H1 (cell line): ENCODE data around the gene ACAP3. TPM values are rescaled to one million over a fixed set of nuclear protein-coding genes. Genes with fewer than 3 reads are reported as not detected.

ENCODE experiments used
- CTCF ChIA-PET: fragments of 300-600 bp; sonication (Branson Sonifier 250); formaldehyde crosslinking; loops from one replicate; lab custom pipeline; 2021; ENCODE audit not compliant: partially characterized antibody; lab: Charles Lee
- POLR2A ChIA-PET: fragments of 300-600 bp; sonication (Branson Sonifier 250); formaldehyde crosslinking; loops from one replicate; lab custom pipeline; 2021; ENCODE audit warnings: inconsistent platforms; ENCODE audit not compliant: partially characterized antibody; lab: Charles Lee
- DNase-seq, 2 experiments: peaks; one replicate each; pipeline versions ENCODE4 v3.0.0 to v3.0.0-alpha.2; 2010 to 2022; ENCODE audit warnings: low spot score in 2 of 2, low read depth in 1 of 2, mixed read lengths in 1 of 2
- FAIRE-seq: peaks from 2 replicates; lab custom pipeline; 2011; peaks lifted over from hg19 to GRCh38; lab: Jason Lieb, UNC
- H2AFZ ChIP-seq: 2 replicates; pipeline ENCODE4 v1.8.1; 2012; ENCODE audit warnings: low read length, inconsistent platforms
- H2AK5ac ChIP-seq: 2 replicates; pipeline ENCODE4 v1.6.1; 2013; ENCODE audit warnings: low read depth, low read length
- H2BK120ac ChIP-seq: replicated peaks from 2 replicates; pipeline ENCODE3; 2013; ENCODE audit warnings: low read depth, low read length, inconsistent platforms
- H2BK12ac ChIP-seq: 2 replicates; pipeline ENCODE4 v1.6.1; 2013; ENCODE audit warnings: low read depth, low read length
- H2BK15ac ChIP-seq: 2 replicates; pipeline ENCODE4 v1.6.1; 2013; ENCODE audit warnings: low read length
- H2BK20ac ChIP-seq: 2 replicates; pipeline ENCODE4 v1.6.1; 2013; ENCODE audit warnings: low read length
- H2BK5ac ChIP-seq: 2 replicates; pipeline ENCODE4 v1.6.1; 2013; ENCODE audit warnings: low read depth, low read length
- H3K14ac ChIP-seq: 2 replicates; pipeline ENCODE4 v1.6.1; 2013; ENCODE audit warnings: inconsistent platforms; ENCODE audit not compliant: insufficient read length
- H3K18ac ChIP-seq: 2 replicates; pipeline ENCODE4 v1.6.1; 2013; ENCODE audit warnings: low read length; ENCODE audit errors: extremely low read depth
- H3K23ac ChIP-seq: 2 replicates; pipeline ENCODE4 v1.6.1; 2013; ENCODE audit warnings: inconsistent platforms; ENCODE audit not compliant: insufficient read length
- H3K23me2 ChIP-seq: 2 replicates; pipeline ENCODE4 v1.6.1; 2013; ENCODE audit warnings: low read depth, low read length
- H3K27ac ChIP-seq: 2 replicates; pipeline ENCODE4 v1.6.1; 2011; ENCODE audit warnings: low read depth, low read length, inconsistent platforms
- H3K27me3 ChIP-seq, 4 experiments: replicated peaks in 1 of 4; 1 replicate in 1 of 4; 2 replicates in 3 of 4; pipeline versions ENCODE4 v1.6.1 to v1.8.1; 2011 to 2013; ENCODE audit warnings: low read length in 3 of 4, mild to moderate bottlenecking in 3 of 4, inconsistent platforms in 2 of 4, mixed read lengths in 2 of 4, moderate library complexity in 1 of 4; ENCODE audit not compliant: control insufficient read depth in 3 of 4, insufficient read depth in 3 of 4; ENCODE audit errors: extremely low read depth in 1 of 4
- H3K36me3 ChIP-seq, 4 experiments: 2 replicates each; pipeline versions ENCODE4 v1.6.1 to v1.8.1; 2011 to 2013; ENCODE audit warnings: mild to moderate bottlenecking in 4 of 4, low read length in 3 of 4, moderate library complexity in 2 of 4, control low read depth in 1 of 4, inconsistent platforms in 1 of 4; ENCODE audit not compliant: insufficient read depth in 4 of 4, control insufficient read depth in 2 of 4
- H3K4ac ChIP-seq: replicated peaks from 2 replicates; pipeline ENCODE3; 2013; ENCODE audit warnings: low read length, low read depth, mixed read lengths, inconsistent platforms; ENCODE audit not compliant: insufficient read length
- H3K4me1 ChIP-seq, 4 experiments: replicated peaks in 1 of 4; 1 replicate in 1 of 4; 2 replicates in 3 of 4; pipeline versions ENCODE4 v1.6.1 to v1.8.1; 2011 to 2013; ENCODE audit warnings: low read length in 3 of 4, inconsistent platforms in 2 of 4, mixed read lengths in 1 of 4; ENCODE audit not compliant: insufficient read depth in 4 of 4, control insufficient read depth in 3 of 4
- H3K4me2 ChIP-seq, 2 experiments: 2 replicates each; pipeline versions ENCODE4 v1.6.1 to v1.8.1; 2011 to 2013; ENCODE audit warnings: low read depth in 2 of 2, low read length in 2 of 2, control low read depth in 1 of 2, inconsistent platforms in 1 of 2, mild to moderate bottlenecking in 1 of 2; ENCODE audit not compliant: insufficient read depth in 1 of 2
- H3K4me3 ChIP-seq, 4 experiments: fragments of 200-600, 300-600 bp in 1 of 4; sonication (generic), shearing (Covaris generic), sonication (Bioruptor Twin) in 1 of 4; 2 replicates each; pipeline versions ENCODE4 v1.5.1 to v1.8.1; 2011 to 2016; ENCODE audit warnings: low read length in 4 of 4, low read depth in 3 of 4, control low read depth in 2 of 4, inconsistent platforms in 2 of 4, mild to moderate bottlenecking in 2 of 4, mixed read lengths in 1 of 4, moderate library complexity in 1 of 4; ENCODE audit not compliant: insufficient read depth in 2 of 4; ENCODE audit errors: extremely low read depth in 1 of 4
- H3K56ac ChIP-seq: replicated peaks from 2 replicates; pipeline ENCODE3; 2013; ENCODE audit warnings: low read depth, mild to moderate bottlenecking, mixed read lengths, low read length, inconsistent platforms; ENCODE audit not compliant: insufficient read length
- H3K79me1 ChIP-seq: 2 replicates; pipeline ENCODE4 v1.6.1; 2013; ENCODE audit warnings: low read depth, low read length, control low read depth
- H3K79me2 ChIP-seq, 2 experiments: 2 replicates each; pipeline versions ENCODE4 v1.6.1 to v1.8.1; 2012 to 2013; ENCODE audit warnings: low read length in 2 of 2, mild to moderate bottlenecking in 2 of 2, inconsistent platforms in 1 of 2; ENCODE audit not compliant: insufficient read depth in 2 of 2, control insufficient read depth in 1 of 2
- H3K9ac ChIP-seq, 4 experiments: replicated peaks in 1 of 4; 1 replicate in 1 of 4; 2 replicates in 3 of 4; pipeline versions ENCODE4 v1.6.1 to v1.8.1; 2011 to 2013; ENCODE audit warnings: low read depth in 3 of 4, low read length in 3 of 4, control low read depth in 2 of 4, mild to moderate bottlenecking in 2 of 4, moderate library complexity in 2 of 4, inconsistent platforms in 1 of 4; ENCODE audit errors: extremely low read depth in 1 of 4
- H3K9me3 ChIP-seq, 2 experiments: 2 replicates each; pipeline versions ENCODE4 v1.6.1 to v1.8.1; 2012 to 2013; ENCODE audit warnings: mild to moderate bottlenecking in 2 of 2, moderate library complexity in 2 of 2, control low read depth in 1 of 2, inconsistent platforms in 1 of 2, low read depth in 1 of 2, low read length in 1 of 2, mixed read lengths in 1 of 2; ENCODE audit not compliant: insufficient read depth in 2 of 2
- H4K20me1 ChIP-seq, 2 experiments: replicated peaks in 1 of 2; 2 replicates each; pipeline versions ENCODE3 to v1.8.1; 2011 to 2013; ENCODE audit warnings: inconsistent platforms in 2 of 2, low read length in 2 of 2, mild to moderate bottlenecking in 1 of 2; ENCODE audit not compliant: insufficient read depth in 2 of 2, control insufficient read depth in 1 of 2
- H4K5ac ChIP-seq: 2 replicates; pipeline ENCODE4 v1.6.1; 2013; ENCODE audit warnings: low read length, low read depth, mixed read lengths, inconsistent platforms; ENCODE audit not compliant: insufficient read length
- H4K8ac ChIP-seq: 2 replicates; pipeline ENCODE4 v1.8.0; 2013; ENCODE audit warnings: mild to moderate bottlenecking, moderate library complexity, low read length, inconsistent platforms; ENCODE audit not compliant: insufficient read depth; ENCODE audit errors: extremely low read depth
- H4K91ac ChIP-seq: replicated peaks from 2 replicates; pipeline ENCODE3; 2013; ENCODE audit warnings: low read length, mixed read lengths, inconsistent platforms; ENCODE audit not compliant: insufficient read length
- BRCA1 ChIP-seq: IDR thresholded peaks from 2 replicates; pipeline ENCODE4 v1.6.1; 2012; ENCODE audit warnings: low read depth, low read length, improper control_type of control experiment
- CEBPB ChIP-seq: IDR thresholded peaks from 2 replicates; pipeline ENCODE4 v1.6.1; 2012; ENCODE audit warnings: low read depth, low read length
- FOSL1 ChIP-seq: IDR thresholded peaks from 2 replicates; pipeline ENCODE4 v1.6.1; 2011; ENCODE audit warnings: mild to moderate bottlenecking, low read depth, low read length, moderate library complexity; ENCODE audit not compliant: insufficient read depth
- JUND ChIP-seq: IDR thresholded peaks from 2 replicates; pipeline ENCODE4 v1.6.1; 2011; ENCODE audit warnings: mild to moderate bottlenecking, improper control_type of control experiment, low read length
- RNF2 ChIP-seq: fragments of 200-900, 300-1000 bp; sonication (generic); IDR thresholded peaks from 2 replicates; pipeline ENCODE4 v1.7.1; 2016; ENCODE audit warnings: borderline replicate concordance, low read depth, mild to moderate bottlenecking, antibody characterized with exemption, low read length; ENCODE audit not compliant: poor library complexity, severe bottlenecking; ENCODE audit errors: missing control alignments
- SIX5 ChIP-seq: IDR thresholded peaks from 2 replicates; pipeline ENCODE4 v1.6.1; 2011; ENCODE audit warnings: mild to moderate bottlenecking, low read depth, low read length
- SP4 ChIP-seq: IDR thresholded peaks from 2 replicates; pipeline ENCODE4 v1.6.1; 2012; ENCODE audit warnings: low read length, inconsistent platforms
- SRF ChIP-seq: IDR thresholded peaks from 2 replicates; pipeline ENCODE4 v1.6.1; 2011; ENCODE audit warnings: mild to moderate bottlenecking, low read depth, low read length, moderate library complexity
- SUZ12 ChIP-seq: fragments of 200-600 bp; sonication (generic); IDR thresholded peaks from 2 replicates; pipeline ENCODE4 v1.6.1; 2012; ENCODE audit warnings: mild to moderate bottlenecking, inconsistent platforms, low read length, moderate library complexity, mixed read lengths
- WGBS, 2 experiments: shearing (Covaris generic) in 1 of 2; methylation state at CpG; one replicate each; pipeline versions ENCODE4 v1.1.6 to v1.1.7; 2013 to 2015; ENCODE audit warnings: low lambda C conversion rate in 2 of 2, mixed read lengths in 2 of 2, inconsistent platforms in 1 of 2, low coverage in 1 of 2, missing lambda C conversion rate in 1 of 2; ENCODE audit not compliant: insufficient replicate concordance in 2 of 2, insufficient coverage in 1 of 2, insufficient read length in 1 of 2; ENCODE audit errors: extremely low coverage in 1 of 2, missing lambda C conversion rate in 1 of 2; 5-methylcytosine and 5-hydroxymethylcytosine counted together
- polyA plus RNA-seq, 7 experiments: library from polyadenylated mRNA; depleted of rRNA in 3 of 7; stranded (reverse) in 5 of 7; unstranded in 2 of 7; fragments of >200 nt in 5 of 7; fragments of 200-250 nt in 2 of 7; gene quantifications; 1 replicate in 5 of 7; 2 replicates in 1 of 7; 4 replicates in 1 of 7; pipeline versions ENCODE4 v1.2.1 to v1.2.3, GENCODE V29; 2011 to 2013; ENCODE audit warnings: missing spikeins in 2 of 7, mixed read lengths in 2 of 7
- total RNA-seq: library from RNA; stranded (reverse); fragmentation: NEBNext Ultra II Directional; extraction: Animal tissue kit (Norgen Biotek cat#: 25700); gene quantifications from 2 replicates; pipeline ENCODE4 v1.2.1, GENCODE V29; 2021
- TF ChIP-seq, protein P1 (sequence below): IDR thresholded peaks from 2 replicates; pipeline ENCODE4 v1.6.1; 2012; ENCODE audit warnings: low read length, inconsistent platforms

ACAP3 gene
- total and polyA plus RNA-seq, 2 of the 8 experiments (the other 6 are each of a cell fraction or from before 2014, with no cell fraction given), result 14.8 to 28.3 TPM

GRCh38 chr1:1342584-1343115, 34.9 kb upstream of the ACAP3 start:
- Histone ChIP-seq H3K36me3 (peaks cover 2 to 35% (median 15%) of the 10 kb centered on the region in 4 experiments; a peak in 7 of 8 replicates), H3K56ac (no peak overlapping the region), H2BK5ac (no peak overlapping the region), H4K8ac (no peak overlapping the region), H3K4me2 (no peak overlapping the region), H4K5ac (no peak overlapping the region), H3K79me1 (peaks cover 27% of the 10 kb centered on the region), H3K4me3 (no peak overlapping the region), H3K4ac (no peak overlapping the region), H2AFZ (no peak overlapping the region), H3K9ac (no peak overlapping the region), H3K23ac (no peak overlapping the region), H3K23me2 (peaks cover 1% of the 10 kb centered on the region; the same call in 1 of the 2 replicates), H3K27ac (no peak overlapping the region), H3K14ac (no peak overlapping the region), H2BK120ac (no peak overlapping the region), H3K18ac (no peak overlapping the region), H2BK15ac (no peak overlapping the region), H2AK5ac (no peak overlapping the region), H3K4me1 (peaks cover 0 to 7% (median 4%) of the 10 kb centered on the region in 4 experiments; a peak in 3 of 7 replicates), H3K79me2 (peaks cover 0 to 23% of the 10 kb centered on the region in 2 experiments; a peak in 3 of 4 replicates), H2BK12ac (no peak overlapping the region), H2BK20ac (no peak overlapping the region), H3K9me3 (peaks cover 0 to 5% of the 10 kb centered on the region in 2 experiments; a peak in 1 of 4 replicates), H4K91ac (no peak overlapping the region), H3K27me3 (no peaks in the 10 kb centered on the region; a peak in 1 of 7 replicates), H4K20me1 (peaks cover 20 to 46% of the 10 kb centered on the region in 2 experiments)
- WGBS, 2 experiments, result 94% methylated on average over 8 of the region's 18 CpGs; no CpG with 5 or more reads in 1 of the 2 experiments
- FAIRE-seq (no peak), DNase-seq (no peak)
- POLR2A ChIA-PET, result interaction anchor here (1.0 to 1.3 kb wide), 5 partner anchors 11 to 57 kb away, joined by 3 to 7 read pairs (median 4); partner anchors contain the start of gene CCNL2
- TF ChIP-seq CEBPB (no peak), BRCA1 (no peak), RNF2 (no peak), SUZ12 (no peak), SP4 (no peak), JUND (no peak), FOSL1 (no peak), SRF (no peak), SIX5 (no peak)
- TF ChIP-seq, protein P1, sequence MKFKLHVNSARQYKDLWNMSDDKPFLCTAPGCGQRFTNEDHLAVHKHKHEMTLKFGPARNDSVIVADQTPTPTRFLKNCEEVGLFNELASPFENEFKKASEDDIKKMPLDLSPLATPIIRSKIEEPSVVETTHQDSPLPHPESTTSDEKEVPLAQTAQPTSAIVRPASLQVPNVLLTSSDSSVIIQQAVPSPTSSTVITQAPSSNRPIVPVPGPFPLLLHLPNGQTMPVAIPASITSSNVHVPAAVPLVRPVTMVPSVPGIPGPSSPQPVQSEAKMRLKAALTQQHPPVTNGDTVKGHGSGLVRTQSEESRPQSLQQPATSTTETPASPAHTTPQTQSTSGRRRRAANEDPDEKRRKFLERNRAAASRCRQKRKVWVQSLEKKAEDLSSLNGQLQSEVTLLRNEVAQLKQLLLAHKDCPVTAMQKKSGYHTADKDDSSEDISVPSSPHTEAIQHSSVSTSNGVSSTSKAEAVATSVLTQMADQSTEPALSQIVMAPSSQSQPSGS, result no peak
- CTCF ChIA-PET, result interaction anchor here (0.6 to 4.4 kb wide), 10 partner anchors 9 to 232 kb away, joined by 3 to 34 read pairs (median 4); partner anchors contain the start of gene AURKAIP1
